GM15510 (cell line): Measurements from ENCODE around the gene UQCC3.

Experiments
- POLR2A ChIP-seq: IDR thresholded peaks from 3 replicates; pipeline ENCODE4 v1.6.1; 2011; ENCODE audit warnings: borderline replicate concordance; ENCODE audit not compliant: insufficient read length; ENCODE audit errors: extremely low read depth

UQCC3 gene

GRCh38 chr11:62656796-62657429, 14.6 kb upstream of the UQCC3 start:
- TF ChIP-seq POLR2A: no peak

DNA sequence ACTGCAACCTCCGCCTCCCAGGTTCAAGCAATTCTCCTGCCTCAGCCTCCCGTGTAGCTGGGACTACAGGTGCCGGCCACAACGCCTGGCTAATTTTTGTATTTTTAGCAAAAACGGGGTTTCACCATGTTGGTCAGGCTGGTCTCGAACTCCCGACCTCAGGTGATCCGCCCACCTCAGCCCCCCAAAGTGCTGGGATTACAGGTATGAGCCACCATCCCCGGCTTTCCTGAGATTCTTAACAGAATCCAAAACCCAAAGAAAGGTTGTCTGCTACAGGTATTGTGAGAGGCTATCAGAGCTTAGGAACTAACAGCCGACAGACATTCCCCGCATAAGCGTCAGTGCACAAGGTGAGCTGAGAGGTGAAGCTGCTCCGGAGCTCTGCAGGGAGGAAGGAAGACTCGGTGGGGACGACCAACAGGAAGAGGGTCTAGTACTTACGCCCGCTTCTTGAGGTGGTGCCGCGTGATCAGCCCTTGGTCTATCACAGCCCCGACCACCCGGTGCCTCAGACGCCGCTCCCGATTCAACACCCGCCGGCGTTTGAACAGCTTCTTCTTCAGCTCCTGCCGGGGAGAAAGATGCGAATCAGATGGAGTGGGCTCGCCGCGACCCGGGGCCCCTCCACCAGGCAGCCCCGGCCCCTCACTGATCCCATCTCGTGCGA, 6.9 kb upstream of the UQCC3 start:
- TF ChIP-seq POLR2A: no peak

- TF ChIP-seq POLR2A: peak; percentile 100
These were observed 6.3 kb upstream of the UQCC3 start, which contains the start of the genes C11orf98 and CSKMT for GRCh38 chr11:62665075-62665598. C11orf98 (minus strand) TSS chr11:62665210; CDS start chr11:62665169, 41 bp downstream. CSKMT (plus strand) TSS chr11:62665312; CDS start chr11:62665880, 568 bp downstream.

DNA sequence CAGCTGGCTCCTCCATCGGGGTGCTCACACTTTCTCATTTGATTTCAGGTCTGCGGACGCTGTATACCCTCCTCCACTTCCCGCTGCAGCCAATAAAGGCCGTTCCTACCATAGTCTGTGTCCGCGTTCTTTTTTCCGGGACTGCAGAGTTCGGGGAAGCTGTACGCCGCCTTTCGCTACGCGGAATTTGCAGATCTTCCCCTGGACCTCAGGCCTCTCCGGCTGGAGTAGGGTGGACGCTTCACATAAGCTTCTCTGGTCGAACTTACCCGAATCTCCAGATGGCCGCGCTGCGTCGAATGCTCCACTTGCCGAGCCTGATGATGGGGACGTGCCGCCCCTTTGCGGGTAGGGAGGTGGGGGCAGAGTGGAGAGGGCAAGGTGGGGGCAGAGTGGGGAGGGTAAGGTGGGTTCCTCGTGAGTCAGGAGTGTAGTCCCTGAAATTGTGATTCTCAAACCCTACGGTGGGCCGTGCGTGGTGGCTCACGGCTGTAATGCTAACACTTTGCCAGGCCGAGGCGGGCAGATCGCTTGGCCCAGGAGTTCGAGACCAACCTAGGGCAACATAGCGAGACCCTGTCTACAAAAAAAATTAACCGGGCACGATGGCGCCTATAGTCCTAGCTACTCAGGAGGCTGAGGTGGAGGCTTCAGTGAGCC, 5.7 kb upstream of the UQCC3 start:
- TF ChIP-seq POLR2A: peak; percentile 9

DNA sequence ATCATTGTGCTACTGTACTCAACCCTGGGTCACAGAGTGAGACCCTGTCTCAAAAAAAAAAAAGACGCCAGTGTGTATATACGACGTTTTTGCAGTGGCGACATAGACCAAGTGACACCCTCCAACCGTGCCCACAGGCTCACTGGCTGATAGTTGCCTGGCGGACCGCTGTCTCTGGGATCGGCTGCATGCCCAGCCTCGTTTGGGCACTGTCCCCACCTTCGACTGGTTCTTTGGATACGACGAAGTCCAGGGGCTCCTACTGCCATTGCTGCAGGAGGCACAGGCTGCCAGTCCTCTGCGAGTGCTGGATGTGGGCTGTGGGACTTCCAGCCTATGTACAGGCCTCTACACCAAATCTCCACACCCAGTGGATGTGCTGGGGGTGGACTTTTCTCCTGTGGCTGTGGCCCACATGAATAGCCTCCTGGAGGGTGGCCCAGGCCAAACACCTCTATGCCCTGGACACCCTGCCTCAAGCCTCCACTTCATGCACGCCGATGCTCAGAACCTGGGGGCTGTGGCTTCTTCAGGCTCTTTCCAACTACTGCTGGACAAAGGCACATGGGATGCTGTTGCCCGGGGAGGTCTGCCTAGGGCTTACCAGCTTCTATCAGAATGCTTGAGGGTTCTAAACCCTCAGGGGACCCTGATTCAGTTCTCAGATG, 5.1 kb upstream of the UQCC3 start:
- peak; percentile 38 for TF ChIP-seq POLR2A

DNA sequence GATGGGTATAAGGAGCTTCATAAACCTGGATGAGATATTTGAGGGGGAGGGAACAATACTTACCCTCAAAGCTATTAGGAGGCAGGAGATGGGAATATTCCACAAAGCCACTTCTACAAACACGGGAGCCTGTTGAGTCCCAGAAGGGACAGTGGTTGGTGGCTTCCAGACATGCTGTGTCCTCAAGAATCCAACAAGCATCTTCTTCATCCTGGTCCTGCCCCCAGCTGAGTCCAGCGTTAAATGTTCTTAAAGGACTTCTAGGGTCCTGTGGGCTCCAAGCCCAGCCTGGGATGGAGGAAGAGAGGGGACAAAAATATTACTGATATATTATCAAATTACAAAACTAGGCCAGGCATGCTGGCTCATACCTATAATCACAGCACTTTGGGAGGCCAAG, 4.0 kb upstream of the UQCC3 start:
- no peak for TF ChIP-seq POLR2A

- peak; percentile 5 for TF ChIP-seq POLR2A
These were observed 1.9 kb upstream of the UQCC3 start for GRCh38 chr11:62669420-62670161.

- TF ChIP-seq POLR2A: no peak
These were observed 251 bp upstream of the UQCC3 start for GRCh38 chr11:62671236-62671607.

DNA sequence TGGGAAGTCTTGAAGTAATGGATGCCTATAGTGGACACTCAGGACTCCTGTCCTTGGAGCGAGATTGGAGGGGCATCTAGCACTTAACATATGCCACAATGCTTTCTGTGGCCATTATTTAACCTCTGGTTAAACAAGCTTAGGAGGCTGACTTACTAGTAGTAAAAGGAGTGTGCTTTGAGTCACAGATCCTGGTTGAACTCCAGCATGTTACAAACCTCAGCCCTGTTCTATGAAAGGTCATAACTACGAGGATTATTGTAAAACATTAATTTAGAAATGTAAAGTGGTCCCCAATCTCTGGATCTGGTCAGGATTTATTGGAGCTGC, 1.7 kb downstream of the UQCC3 start:
- TF ChIP-seq POLR2A: no peak

GRCh38 chr11:62676698-62677097, 5.2 kb downstream of the UQCC3 start:
- TF ChIP-seq POLR2A: no peak

DNA sequence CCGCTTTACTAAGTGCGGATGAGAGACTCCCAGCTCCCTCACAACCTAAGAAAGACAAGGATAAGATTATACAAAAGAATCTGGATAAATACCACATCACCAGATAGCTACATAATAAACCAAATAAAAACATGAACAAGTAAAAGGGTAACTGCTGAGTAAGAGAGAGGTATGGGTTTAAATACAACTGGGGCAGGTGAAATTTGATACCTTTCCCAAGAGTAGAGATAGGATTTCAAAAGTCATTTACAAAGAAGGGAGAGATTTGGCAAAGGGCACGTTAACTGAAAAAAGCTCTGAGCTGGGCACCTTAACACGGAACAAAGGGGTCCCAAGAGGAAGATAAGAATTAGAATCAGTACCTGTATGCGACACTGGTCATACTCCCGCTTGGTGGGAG, 5.7 kb downstream of the UQCC3 start:
- no peak for TF ChIP-seq POLR2A

- TF ChIP-seq POLR2A: no peak
These were observed 6.2 kb downstream of the UQCC3 start for GRCh38 chr11:62677714-62678113.

DNA sequence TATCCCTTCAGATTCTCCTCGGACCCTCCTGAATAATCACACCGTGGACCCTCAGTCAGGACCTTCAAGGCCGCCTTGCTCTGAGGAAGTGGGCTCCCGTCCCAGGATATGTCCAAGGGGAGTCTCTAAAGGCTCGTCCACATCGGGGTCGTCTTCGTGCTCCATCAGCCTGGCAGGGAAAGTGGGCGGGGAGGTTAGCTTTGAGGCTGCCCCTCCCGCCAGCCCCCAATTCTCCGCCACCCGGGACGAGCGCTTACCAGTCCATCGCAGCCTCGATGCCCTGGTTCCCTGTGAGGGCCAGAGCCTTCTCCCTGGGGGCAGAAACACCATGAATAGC, 6.9 kb downstream of the UQCC3 start:
- TF ChIP-seq POLR2A: no peak
